Stimulated activated memory B cell treated with anti-CD40 and anti-IgM and Interleukin-4, amounts not matched to agents 10 μg/mL and 1 μg/mL and 100 μg/mL, for 72 hours (primary cell): ENCODE data around the gene TSPAN15.
"Not testable (repeated sequence)": the region's sequence is repeated elsewhere in the genome, so short reads cannot be mapped to it uniquely, and the experiment has no call there.

Experiments used
- ATAC-seq: fragments of 150-1000 bp; cut with Tn5 transposase; 2 replicates; pipeline ENCODE4 v1.10.0; 2021
- H3K27ac Mint-ChIP-seq: one replicate; pipeline ENCODE4 v1.8.0; 2022; ENCODE audit warnings: mild to moderate bottlenecking, mixed read lengths
- H3K27me3 Mint-ChIP-seq: one replicate; pipeline ENCODE4 v1.8.0; 2022; ENCODE audit warnings: mixed read lengths
- H3K36me3 Mint-ChIP-seq: one replicate; pipeline ENCODE4 v1.8.0; 2022; ENCODE audit warnings: mixed read lengths
- H3K4me1 Mint-ChIP-seq: one replicate; pipeline ENCODE4 v1.8.0; 2022; ENCODE audit warnings: mixed read lengths
- H3K4me3 Mint-ChIP-seq: one replicate; pipeline ENCODE4 v1.8.0; 2022; ENCODE audit warnings: mild to moderate bottlenecking, moderate library complexity, mixed read lengths
- H3K9me3 Mint-ChIP-seq: one replicate; pipeline ENCODE4 v1.8.0; 2022; ENCODE audit warnings: mixed read lengths

The TSPAN15 gene

GRCh38 chr10:69479240-69480067 lies 28.2 kb downstream of the TSPAN15 start:
- Mint-ChIP-seq H3K4me3 (no peak overlapping the region), H3K4me1 (peaks cover 14% of the 10 kb centered on the region), H3K9me3 (no peaks in the 10 kb centered on the region), H3K27me3 (peaks cover 26% of the 10 kb centered on the region), H3K36me3 (no peaks in the 10 kb centered on the region), H3K27ac (no peak overlapping the region)
- no peak for ATAC-seq

- Mint-ChIP-seq H3K4me1 (peaks cover 14% of the 10 kb centered on the region), H3K9me3 (no peaks in the 10 kb centered on the region), H3K27ac (no peak overlapping the region), H3K36me3 (no peaks in the 10 kb centered on the region), H3K27me3 (peaks cover 25% of the 10 kb centered on the region), H3K4me3 (no peak overlapping the region)
- ATAC-seq = no peak
These were observed 28.8 kb downstream of the TSPAN15 start for GRCh38 chr10:69480068-69480412.

- no peak overlapping the region for H3K4me3 Mint-ChIP-seq
- peaks cover 14% of the 10 kb centered on the region for H3K4me1 Mint-ChIP-seq
- ATAC-seq = peak; percentile 67
- no peaks in the 10 kb centered on the region for H3K9me3 Mint-ChIP-seq
- H3K36me3 Mint-ChIP-seq = no peaks in the 10 kb centered on the region
- H3K27me3 Mint-ChIP-seq = peaks cover 35% of the 10 kb centered on the region
- no peak overlapping the region for H3K27ac Mint-ChIP-seq
These were observed 30.0 kb downstream of the TSPAN15 start for GRCh38 chr10:69481305-69481704.

- H3K9me3 Mint-ChIP-seq = no peaks in the 10 kb centered on the region
- ATAC-seq = no peak
- H3K4me1 Mint-ChIP-seq = peaks cover 14% of the 10 kb centered on the region
- H3K27ac Mint-ChIP-seq = no peak overlapping the region
- H3K36me3 Mint-ChIP-seq = no peaks in the 10 kb centered on the region
- no peak overlapping the region for H3K4me3 Mint-ChIP-seq
- H3K27me3 Mint-ChIP-seq = peaks cover 42% of the 10 kb centered on the region
These were observed 30.7 kb downstream of the TSPAN15 start for GRCh38 chr10:69481811-69482524.

GRCh38 chr10:69483963-69484362 lies 32.7 kb downstream of the TSPAN15 start:
- no peak overlapping the region for H3K4me3 Mint-ChIP-seq
- ATAC-seq = no peak
- peaks cover 6% of the 10 kb centered on the region for H3K36me3 Mint-ChIP-seq
- H3K4me1 Mint-ChIP-seq = peaks cover 14% of the 10 kb centered on the region
- peaks cover 44% of the 10 kb centered on the region for H3K27me3 Mint-ChIP-seq
- peaks cover 11% of the 10 kb centered on the region for H3K9me3 Mint-ChIP-seq
- no peak overlapping the region for H3K27ac Mint-ChIP-seq

GRCh38 chr10:69484736-69485135 lies 33.5 kb downstream of the TSPAN15 start:
- Mint-ChIP-seq H3K27ac (no peak overlapping the region), H3K4me3 (no peak overlapping the region), H3K27me3 (peaks cover 44% of the 10 kb centered on the region), H3K36me3 (peaks cover 6% of the 10 kb centered on the region), H3K9me3 (peaks cover 11% of the 10 kb centered on the region), H3K4me1 (peaks cover 14% of the 10 kb centered on the region)
- ATAC-seq = no peak

GRCh38 chr10:69486922-69487730 lies 35.9 kb downstream of the TSPAN15 start:
- Mint-ChIP-seq H3K9me3 (peaks cover 11% of the 10 kb centered on the region), H3K4me1 (peaks cover under 1% of the 10 kb centered on the region), H3K36me3 (peaks cover 6% of the 10 kb centered on the region), H3K27me3 (peaks cover 37% of the 10 kb centered on the region), H3K4me3 (no peak overlapping the region), H3K27ac (no peak overlapping the region)
- ATAC-seq = no peak

- H3K9me3 Mint-ChIP-seq = peaks cover 11% of the 10 kb centered on the region
- H3K36me3 Mint-ChIP-seq, H3K4me1 Mint-ChIP-seq, H3K27ac Mint-ChIP-seq, ATAC-seq, H3K4me3 Mint-ChIP-seq: not testable (repeated sequence)
- H3K27me3 Mint-ChIP-seq = peaks cover 33% of the 10 kb centered on the region
These were observed 37.0 kb downstream of the TSPAN15 start for GRCh38 chr10:69488149-69488844.

GRCh38 chr10:69488856-69489255 lies 37.6 kb downstream of the TSPAN15 start:
- H3K27ac Mint-ChIP-seq, H3K4me1 Mint-ChIP-seq, H3K4me3 Mint-ChIP-seq, ATAC-seq, H3K36me3 Mint-ChIP-seq: not testable (repeated sequence)
- peaks cover 11% of the 10 kb centered on the region for H3K9me3 Mint-ChIP-seq
- peaks cover 27% of the 10 kb centered on the region for H3K27me3 Mint-ChIP-seq

- Mint-ChIP-seq H3K4me1 (no peaks in the 10 kb centered on the region), H3K4me3 (no peak overlapping the region), H3K27me3 (peaks cover 25% of the 10 kb centered on the region), H3K27ac (no peak overlapping the region), H3K9me3 (peaks cover 11% of the 10 kb centered on the region), H3K36me3 (peaks cover 6% of the 10 kb centered on the region)
- ATAC-seq = no peak
These were observed 38.3 kb downstream of the TSPAN15 start for GRCh38 chr10:69489506-69490090.

GRCh38 chr10:69490876-69491275 lies 39.6 kb downstream of the TSPAN15 start:
- Mint-ChIP-seq H3K4me1 (no peaks in the 10 kb centered on the region), H3K9me3 (peaks cover 11% of the 10 kb centered on the region), H3K27ac (no peak overlapping the region), H3K4me3 (no peak overlapping the region), H3K27me3 (peaks cover 12% of the 10 kb centered on the region), H3K36me3 (peaks cover 6% of the 10 kb centered on the region)
- no peak for ATAC-seq

- Mint-ChIP-seq H3K9me3 (peaks cover 11% of the 10 kb centered on the region), H3K4me3 (no peak overlapping the region), H3K27me3 (peaks cover 6% of the 10 kb centered on the region), H3K27ac (no peak overlapping the region), H3K4me1 (no peaks in the 10 kb centered on the region), H3K36me3 (peaks cover 6% of the 10 kb centered on the region)
- no peak for ATAC-seq
These were observed 40.3 kb downstream of the TSPAN15 start for GRCh38 chr10:69491611-69492010.

GRCh38 chr10:69492091-69492745 lies 41.0 kb downstream of the TSPAN15 start:
- H3K4me1 Mint-ChIP-seq = no peaks in the 10 kb centered on the region
- peaks cover 6% of the 10 kb centered on the region for H3K36me3 Mint-ChIP-seq
- ATAC-seq = no peak
- H3K27ac Mint-ChIP-seq = no peak overlapping the region
- peaks cover 11% of the 10 kb centered on the region for H3K9me3 Mint-ChIP-seq
- no peaks in the 10 kb centered on the region for H3K27me3 Mint-ChIP-seq
- H3K4me3 Mint-ChIP-seq = no peak overlapping the region

GRCh38 chr10:69492746-69493462 lies 41.6 kb downstream of the TSPAN15 start:
- Mint-ChIP-seq H3K36me3 (peaks cover 2% of the 10 kb centered on the region), H3K27me3 (no peaks in the 10 kb centered on the region), H3K27ac (no peak overlapping the region), H3K9me3 (peaks cover 9% of the 10 kb centered on the region), H3K4me3 (no peak overlapping the region), H3K4me1 (no peaks in the 10 kb centered on the region)
- no peak for ATAC-seq
